HG02943 (cell line): ENCODE measurements around the gene SDSL.

Experiments used
- ATAC-seq: cut with Tn5 transposase; IDR thresholded peaks from one replicate; pipeline ENCODE4 v1.9.1; 2021; ENCODE audit warnings: mild to moderate bottlenecking, low read depth, moderate library complexity; ENCODE audit not compliant: unreplicated experiment

SDSL gene

GRCh38 chr12:113477171-113477841 lies 55.1 kb downstream of the SDSL start:
- no peak for ATAC-seq

GRCh38 chr12:113477842-113478215 lies 55.6 kb downstream of the SDSL start:
- no peak for ATAC-seq

GRCh38 chr12:113478351-113479011 lies 56.3 kb downstream of the SDSL start:
- ATAC-seq, result no peak

DNA sequence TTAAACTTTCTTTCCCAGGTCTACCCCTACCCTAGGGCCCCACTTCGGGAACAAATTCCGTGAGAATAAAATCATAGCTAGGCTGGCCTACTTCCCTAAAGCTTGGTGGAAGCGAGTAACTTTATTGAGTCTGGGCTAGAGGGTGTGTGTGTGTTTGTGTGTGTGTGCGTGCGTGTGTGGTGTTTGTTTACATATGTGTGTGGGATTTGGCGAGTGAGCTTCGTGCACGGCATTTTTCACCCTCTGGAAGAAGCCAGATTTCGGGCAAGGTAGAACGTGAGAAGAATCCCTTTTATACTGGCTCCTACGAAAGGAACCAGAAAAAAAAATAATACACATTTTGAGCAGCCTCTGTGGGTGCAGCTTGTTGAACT lies 57.0 kb downstream of the SDSL start:
- no peak for ATAC-seq

DNA sequence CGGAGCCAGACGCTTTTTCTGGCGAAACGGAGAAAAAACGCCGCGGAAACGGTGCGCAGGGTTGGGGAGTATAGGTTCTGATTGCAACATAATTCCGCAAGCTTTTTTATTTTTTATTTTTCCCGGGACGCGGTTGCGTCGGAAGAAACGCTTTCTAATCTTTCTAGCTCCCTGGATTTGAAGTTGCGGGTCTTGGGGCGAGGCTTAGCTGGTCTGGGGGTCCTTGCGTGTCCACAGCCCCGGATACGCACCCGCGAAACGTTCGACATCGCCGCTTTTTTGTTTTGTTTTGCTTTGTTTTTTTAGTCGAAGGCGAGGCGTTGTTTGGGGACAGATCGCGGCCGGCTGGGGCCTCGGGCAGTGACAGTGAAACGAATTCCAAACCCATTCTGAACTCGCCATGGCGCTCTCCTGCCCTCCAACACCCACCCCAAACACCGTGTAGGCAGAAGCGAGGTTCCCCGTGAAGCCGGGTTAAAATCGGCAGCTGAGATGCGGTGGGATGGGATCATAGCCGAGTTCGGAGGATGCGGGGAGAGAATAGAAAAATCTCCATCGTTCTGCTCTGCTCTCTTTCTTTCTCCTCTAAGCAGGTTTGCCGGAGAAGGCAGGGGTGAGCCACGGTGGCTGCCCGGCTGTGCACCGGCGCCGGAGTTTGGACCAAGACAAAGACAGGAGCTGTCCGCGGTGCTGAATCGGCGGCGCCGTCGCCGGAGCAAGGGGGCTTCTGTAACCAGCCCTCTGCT lies 57.6 kb downstream of the SDSL start:
- ATAC-seq, result no peak

- ATAC-seq, result no peak
Measured at GRCh38 chr12:113480336-113480971, 58.3 kb downstream of the SDSL start.

DNA sequence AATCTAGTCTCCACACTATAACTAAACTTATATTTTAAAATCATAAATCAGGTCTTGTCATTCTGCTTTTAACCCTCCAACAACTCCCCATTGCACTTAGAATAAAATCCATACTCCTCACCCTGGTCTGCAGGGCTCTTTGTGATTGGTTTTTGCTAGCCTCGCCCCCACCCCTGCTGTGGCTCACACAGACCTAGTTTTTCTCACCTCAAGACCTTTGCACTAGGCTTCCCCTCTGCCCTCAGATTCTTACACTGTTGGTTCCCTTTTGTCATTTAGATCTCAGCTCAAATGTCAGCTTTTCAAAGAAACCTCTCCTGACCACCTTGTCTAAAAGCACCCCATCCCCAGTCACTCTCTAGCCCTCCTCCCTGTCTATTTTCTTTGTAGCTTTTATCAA lies 60.2 kb downstream of the SDSL start:
- no peak for ATAC-seq

GRCh38 chr12:113485330-113485729 lies 63.1 kb downstream of the SDSL start:
- ATAC-seq, result no peak

GRCh38 chr12:113486722-113487121 lies 64.5 kb downstream of the SDSL start:
- no peak for ATAC-seq
